Measurements from ENCODE around the gene DNAJC16.
"Not testable (repeated sequence)": the region's sequence is repeated elsewhere in the genome, so short reads cannot be mapped to it uniquely, and the experiment has no call there.

Gene DNAJC16

DNA sequence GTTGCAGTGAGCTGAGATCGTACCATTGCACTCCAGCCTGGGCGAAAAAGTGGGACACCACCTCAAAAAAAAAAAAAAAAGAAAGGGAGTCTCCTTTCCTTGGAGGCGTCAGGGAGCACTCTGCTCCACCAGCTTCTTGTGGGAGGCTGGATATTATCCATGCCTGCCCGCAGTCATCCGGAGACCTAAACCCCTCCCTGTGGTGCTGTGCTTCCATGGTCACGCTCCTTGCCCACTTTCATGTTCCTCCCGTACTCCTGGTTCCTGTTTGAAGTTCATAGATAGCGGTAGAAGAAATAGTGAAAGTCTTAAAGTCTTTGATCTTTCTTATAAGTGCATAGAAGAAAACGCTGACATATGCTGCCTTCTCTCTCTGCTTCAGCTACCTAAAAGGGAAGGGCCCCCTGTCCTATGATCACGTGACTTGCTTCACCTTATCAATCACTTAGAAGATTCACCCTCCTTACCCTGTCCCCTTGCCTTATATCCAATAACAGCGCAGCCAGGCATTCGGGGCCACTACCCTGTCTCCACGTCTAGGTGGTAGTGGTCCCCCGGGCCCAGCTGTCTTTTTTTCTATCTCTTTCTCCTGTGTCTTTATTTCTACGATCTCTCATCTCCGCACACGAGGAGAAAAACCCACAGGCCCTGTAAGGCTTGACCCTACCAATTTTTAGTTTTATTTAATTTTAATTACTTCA is 5.3 kb upstream of the DNAJC16 start:
- H3K27ac ChIP-seq (replicated peaks; ENCODE audit: low read length); H4K91ac ChIP-seq (ENCODE audit: low read depth, low read length, poor library complexity); DNase-seq (ENCODE audit: low spot score); H3K23ac ChIP-seq (ENCODE audit: low read depth, low read length, poor library complexity); H3K18ac ChIP-seq (ENCODE audit: low read length); H3K79me1 ChIP-seq (ENCODE audit: low read depth, low read length); H3K27me3 ChIP-seq (ENCODE audit: control insufficient read depth in 3 of 3, insufficient read depth in 3 of 3, low read depth in 1 of 3, low read length in 3 of 3); H2AFZ ChIP-seq (ENCODE audit: low read length); H3K4me3 ChIP-seq (ENCODE audit: low read length in 2 of 2); H3K14ac ChIP-seq (ENCODE audit: low read length); H3K4ac ChIP-seq (ENCODE audit: low read length); H3K4me1 ChIP-seq (ENCODE audit: control insufficient read depth in 2 of 2, insufficient read depth in 1 of 2, low read depth in 1 of 2, low read length in 2 of 2); H2BK5ac ChIP-seq (ENCODE audit: low read length); H2BK15ac ChIP-seq (ENCODE audit: low read length); H2BK12ac ChIP-seq (ENCODE audit: low read length); H3K9me3 ChIP-seq (replicated peaks in 1 of 2; ENCODE audit: control insufficient read depth in 2 of 2, insufficient read depth in 1 of 2, low read depth in 1 of 2, low read length in 2 of 2); H3K4me2 ChIP-seq (ENCODE audit: insufficient read depth, low read length, poor library complexity, severe bottlenecking); H2AK5ac ChIP-seq (ENCODE audit: low read depth, low read length); H3K9ac ChIP-seq (ENCODE audit: low read depth, low read length, poor library complexity); H4K8ac ChIP-seq (ENCODE audit: low read depth, low read length); H2BK120ac ChIP-seq (ENCODE audit: low read depth, low read length): not testable (repeated sequence)
- no CpG with 5 or more reads among the region's 17 CpGs for WGBS, 2 donors (ENCODE audit: extremely low coverage in 2 of 2, insufficient read length in 2 of 2, insufficient replicate concordance in 1 of 2)
- peaks cover 3 to 15% of the 10 kb centered on the region in 2 donors for H3K36me3 ChIP-seq (replicated peaks in 1 of 2; ENCODE audit: control insufficient read depth in 2 of 2, insufficient read depth in 2 of 2, low read length in 2 of 2)

DNA sequence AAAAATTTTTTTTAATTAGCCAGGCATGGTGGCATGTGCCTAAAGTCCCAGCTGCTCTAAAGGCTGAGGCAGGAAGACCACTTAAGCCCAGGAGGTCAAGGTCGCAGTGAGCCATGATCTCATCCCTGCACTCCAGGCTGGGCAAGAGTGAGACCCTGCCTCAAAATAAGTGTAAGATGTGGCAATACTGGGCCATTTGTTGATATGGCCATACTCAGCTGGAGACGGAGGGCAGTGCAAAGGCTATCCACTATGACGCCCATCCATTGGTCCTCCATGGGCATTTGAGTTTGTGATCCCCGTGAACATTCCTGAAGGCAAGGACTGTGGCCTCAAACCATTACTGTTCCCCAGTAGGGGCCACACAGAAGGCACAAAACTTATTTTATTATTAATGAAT is 4.1 kb upstream of the DNAJC16 start:
- Histone ChIP-seq H2AFZ (ENCODE audit: low read length) (no peak overlapping the region), H2AK5ac (ENCODE audit: low read depth, low read length) (no peak overlapping the region), H3K14ac (ENCODE audit: low read length) (no peak overlapping the region), H3K4me1 (ENCODE audit: control insufficient read depth in 2 of 2, insufficient read depth in 1 of 2, low read depth in 1 of 2, low read length in 2 of 2) (peaks cover 4 to 10% of the 10 kb centered on the region in 2 donors), H3K9ac (ENCODE audit: low read depth, low read length, poor library complexity) (no peak overlapping the region), H3K4me2 (ENCODE audit: insufficient read depth, low read length, poor library complexity, severe bottlenecking) (no peak overlapping the region), H3K4me3 (ENCODE audit: low read length in 2 of 2) (no peak overlapping the region), H3K27me3 (ENCODE audit: control insufficient read depth in 3 of 3, insufficient read depth in 3 of 3, low read depth in 1 of 3, low read length in 3 of 3) (no peaks in the 10 kb centered on the region), H3K18ac (ENCODE audit: low read length) (no peak overlapping the region), H3K23ac (ENCODE audit: low read depth, low read length, poor library complexity) (no peak overlapping the region), H2BK15ac (ENCODE audit: low read length) (no peak overlapping the region), H2BK5ac (ENCODE audit: low read length) (no peak overlapping the region), H3K36me3 (replicated peaks in 1 of 2; ENCODE audit: control insufficient read depth in 2 of 2, insufficient read depth in 2 of 2, low read length in 2 of 2) (peaks cover 0 to 3% of the 10 kb centered on the region in 2 donors), H4K91ac (ENCODE audit: low read depth, low read length, poor library complexity) (no peak overlapping the region), H2BK120ac (ENCODE audit: low read depth, low read length) (no peak overlapping the region), H3K27ac (replicated peaks; ENCODE audit: low read length) (no peak overlapping the region), H4K8ac (ENCODE audit: low read depth, low read length) (no peak overlapping the region), H3K79me1 (ENCODE audit: low read depth, low read length) (no peaks in the 10 kb centered on the region), H2BK12ac (ENCODE audit: low read length) (no peak overlapping the region), H3K9me3 (replicated peaks in 1 of 2; ENCODE audit: control insufficient read depth in 2 of 2, insufficient read depth in 1 of 2, low read depth in 1 of 2, low read length in 2 of 2) (no peaks in the 10 kb centered on the region), H3K4ac (ENCODE audit: low read length) (no peak overlapping the region)
- no CpG with 5 or more reads among the region's 4 CpGs for WGBS, 2 donors (ENCODE audit: extremely low coverage in 2 of 2, insufficient read length in 2 of 2, insufficient replicate concordance in 1 of 2)
- DNase-seq (ENCODE audit: low spot score): no peak

DNA sequence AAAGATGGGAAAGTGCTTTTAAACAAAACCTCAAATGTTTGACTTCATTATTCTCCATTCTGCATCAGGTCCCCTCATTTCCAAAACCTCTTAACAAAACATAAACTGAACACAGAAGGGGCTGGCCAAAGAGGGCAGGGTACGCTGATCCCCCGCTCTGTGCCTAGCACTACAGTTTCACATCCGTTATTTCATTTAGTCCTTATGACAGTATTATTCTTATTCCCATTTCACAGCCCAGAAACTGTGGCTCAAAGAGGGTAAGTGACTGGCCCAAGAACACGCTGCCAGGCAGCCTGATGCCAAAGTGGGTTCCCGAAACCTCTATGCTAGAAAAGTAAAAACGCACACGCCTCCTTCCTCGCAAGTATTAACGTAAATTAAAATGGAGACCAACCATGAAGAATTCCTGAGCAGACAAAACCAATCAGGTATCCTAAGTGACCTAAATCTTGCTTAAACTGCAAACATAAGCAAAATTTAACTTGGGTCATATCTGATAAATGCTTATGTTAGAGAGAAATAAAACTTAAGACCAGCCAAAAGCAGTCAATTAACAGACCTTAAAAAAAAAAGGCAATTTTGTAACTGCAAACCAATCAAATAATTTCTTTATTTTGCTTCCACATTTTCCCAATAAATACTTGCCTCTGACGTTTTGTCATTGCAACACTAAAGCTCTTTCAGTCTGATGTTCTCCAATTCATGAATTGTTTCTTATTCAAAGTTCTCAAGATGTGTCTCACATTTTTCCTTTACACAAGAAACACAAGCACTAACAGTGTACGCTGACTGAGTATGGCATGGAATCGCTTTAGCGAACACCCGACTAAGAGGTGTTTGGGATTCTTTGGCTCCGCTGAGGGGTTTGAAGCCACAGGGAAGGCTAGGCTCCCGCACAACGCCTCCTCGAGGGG is 3.3 kb upstream of the DNAJC16 start:
- Histone ChIP-seq H2AK5ac (ENCODE audit: low read depth, low read length) (no peak overlapping the region), H2BK15ac (ENCODE audit: low read length) (no peak overlapping the region), H4K8ac (ENCODE audit: low read depth, low read length) (no peak overlapping the region), H2BK120ac (ENCODE audit: low read depth, low read length) (no peak overlapping the region), H2AFZ (ENCODE audit: low read length) (peak overlapping the region; percentile 99), H3K4me2 (ENCODE audit: insufficient read depth, low read length, poor library complexity, severe bottlenecking) (peak overlapping the region; percentile 68), H3K18ac (ENCODE audit: low read length) (no peak overlapping the region), H3K9me3 (replicated peaks in 1 of 2; ENCODE audit: control insufficient read depth in 2 of 2, insufficient read depth in 1 of 2, low read depth in 1 of 2, low read length in 2 of 2) (no peaks in the 10 kb centered on the region), H3K14ac (ENCODE audit: low read length) (no peak overlapping the region), H3K4me1 (ENCODE audit: control insufficient read depth in 2 of 2, insufficient read depth in 1 of 2, low read depth in 1 of 2, low read length in 2 of 2) (peaks cover 4 to 11% of the 10 kb centered on the region in 2 donors), H3K23ac (ENCODE audit: low read depth, low read length, poor library complexity) (no peak overlapping the region), H2BK5ac (ENCODE audit: low read length) (no peak overlapping the region), H3K36me3 (replicated peaks in 1 of 2; ENCODE audit: control insufficient read depth in 2 of 2, insufficient read depth in 2 of 2, low read length in 2 of 2) (no peaks in the 10 kb centered on the region), H3K27me3 (ENCODE audit: control insufficient read depth in 3 of 3, insufficient read depth in 3 of 3, low read depth in 1 of 3, low read length in 3 of 3) (no peaks in the 10 kb centered on the region), H3K4me3 (ENCODE audit: low read length in 2 of 2) (peak overlapping the region; percentile 81 to 83), H3K79me1 (ENCODE audit: low read depth, low read length) (no peaks in the 10 kb centered on the region), H3K9ac (ENCODE audit: low read depth, low read length, poor library complexity) (peak overlapping the region; percentile 91), H3K27ac (replicated peaks; ENCODE audit: low read length) (peak overlapping the region; percentile 77), H3K4ac (ENCODE audit: low read length) (no peak overlapping the region), H4K91ac (ENCODE audit: low read depth, low read length, poor library complexity) (no peak overlapping the region), H2BK12ac (ENCODE audit: low read length) (no peak overlapping the region)
- DNase-seq (ENCODE audit: low spot score): no peak
- WGBS, 2 donors (ENCODE audit: extremely low coverage in 2 of 2, insufficient read length in 2 of 2, insufficient replicate concordance in 1 of 2): no CpG with 5 or more reads among the region's 18 CpGs

DNA sequence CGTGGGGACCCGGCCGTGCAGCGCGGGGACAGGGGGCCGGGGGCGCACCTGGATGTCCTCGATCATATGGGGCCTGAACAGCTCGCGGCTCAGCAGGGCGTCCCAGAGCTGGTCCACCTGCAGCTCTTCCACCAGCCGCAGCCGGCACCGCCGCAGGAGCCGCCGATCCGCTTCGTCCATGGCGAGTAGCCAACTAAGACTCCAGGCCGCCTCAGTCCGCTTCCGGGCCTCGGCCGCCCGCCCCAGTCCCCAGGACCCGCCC is 2.7 kb upstream of the DNAJC16 start, which contains the start of gene CASP9:
Gene CASP9, minus strand, starts transcription at position 195 of the 262 bp plus-strand sequence. Its CDS starts 15 bp downstream, at position 180.
- Histone ChIP-seq H2AK5ac (ENCODE audit: low read depth, low read length) (no peak within 1 kb of the TSS), H3K4ac (ENCODE audit: low read length) (no peak within 1 kb of the TSS), H3K23ac (ENCODE audit: low read depth, low read length, poor library complexity) (peak within 1 kb of the TSS; percentile 98), H2BK12ac (ENCODE audit: low read length) (peak within 1 kb of the TSS; percentile 93), H4K8ac (ENCODE audit: low read depth, low read length) (no peak within 1 kb of the TSS), H3K4me3 (ENCODE audit: low read length in 2 of 2) (peak within 1 kb of the TSS; percentile 81 to 98), H2BK5ac (ENCODE audit: low read length) (no peak within 1 kb of the TSS), H3K27ac (replicated peaks; ENCODE audit: low read length) (peak within 1 kb of the TSS; percentile 97), H3K4me1 (ENCODE audit: control insufficient read depth in 2 of 2, insufficient read depth in 1 of 2, low read depth in 1 of 2, low read length in 2 of 2) (peaks cover 4 to 11% of the 10 kb centered on the region in 2 donors), H2AFZ (ENCODE audit: low read length) (peak within 1 kb of the TSS; percentile 99), H3K14ac (ENCODE audit: low read length) (peak within 1 kb of the TSS; percentile 92), H3K36me3 (replicated peaks in 1 of 2; ENCODE audit: control insufficient read depth in 2 of 2, insufficient read depth in 2 of 2, low read length in 2 of 2) (no peaks in the 10 kb centered on the region), H2BK120ac (ENCODE audit: low read depth, low read length) (no peak within 1 kb of the TSS), H3K18ac (ENCODE audit: low read length) (peak within 1 kb of the TSS; percentile 100), H2BK15ac (ENCODE audit: low read length) (peak within 1 kb of the TSS; percentile 63), H3K9ac (ENCODE audit: low read depth, low read length, poor library complexity) (peak within 1 kb of the TSS; percentile 91), H4K91ac (ENCODE audit: low read depth, low read length, poor library complexity) (peak within 1 kb of the TSS; percentile 82), H3K79me1 (ENCODE audit: low read depth, low read length) (no peaks in the 10 kb centered on the region), H3K27me3 (ENCODE audit: control insufficient read depth in 3 of 3, insufficient read depth in 3 of 3, low read depth in 1 of 3, low read length in 3 of 3) (no peaks in the 10 kb centered on the region), H3K9me3 (replicated peaks in 1 of 2; ENCODE audit: control insufficient read depth in 2 of 2, insufficient read depth in 1 of 2, low read depth in 1 of 2, low read length in 2 of 2) (no peaks in the 10 kb centered on the region), H3K4me2 (ENCODE audit: insufficient read depth, low read length, poor library complexity, severe bottlenecking) (peak within 1 kb of the TSS; percentile 68)
- DNase-seq (ENCODE audit: low spot score): no peak
- WGBS, 2 donors (ENCODE audit: extremely low coverage in 2 of 2, insufficient read length in 2 of 2, insufficient replicate concordance in 1 of 2): no CpG with 5 or more reads among the region's 27 CpGs

Measured in neuronal stem cell (in vitro differentiated cells).